ACHN (cell line): ENCODE measurements around the gene LIPE.
"Not testable (repeated sequence)": the region's sequence is repeated elsewhere in the genome, so short reads cannot be mapped to it uniquely, and the experiment has no call there.

ENCODE experiments used
- DNase-seq: peaks from one replicate; pipeline ENCODE4 v3.0.0-alpha.2; 2015
- in situ Hi-C: cut with HindIII; loops from 2 replicates; pipeline ENCODE4 v1.10.0; 2017; ENCODE audit warnings: low sequenced_read_pairs, low pct_ligation_motif_present, low pct_unique_long_range_greater_than_20kb

Gene LIPE, protein sequence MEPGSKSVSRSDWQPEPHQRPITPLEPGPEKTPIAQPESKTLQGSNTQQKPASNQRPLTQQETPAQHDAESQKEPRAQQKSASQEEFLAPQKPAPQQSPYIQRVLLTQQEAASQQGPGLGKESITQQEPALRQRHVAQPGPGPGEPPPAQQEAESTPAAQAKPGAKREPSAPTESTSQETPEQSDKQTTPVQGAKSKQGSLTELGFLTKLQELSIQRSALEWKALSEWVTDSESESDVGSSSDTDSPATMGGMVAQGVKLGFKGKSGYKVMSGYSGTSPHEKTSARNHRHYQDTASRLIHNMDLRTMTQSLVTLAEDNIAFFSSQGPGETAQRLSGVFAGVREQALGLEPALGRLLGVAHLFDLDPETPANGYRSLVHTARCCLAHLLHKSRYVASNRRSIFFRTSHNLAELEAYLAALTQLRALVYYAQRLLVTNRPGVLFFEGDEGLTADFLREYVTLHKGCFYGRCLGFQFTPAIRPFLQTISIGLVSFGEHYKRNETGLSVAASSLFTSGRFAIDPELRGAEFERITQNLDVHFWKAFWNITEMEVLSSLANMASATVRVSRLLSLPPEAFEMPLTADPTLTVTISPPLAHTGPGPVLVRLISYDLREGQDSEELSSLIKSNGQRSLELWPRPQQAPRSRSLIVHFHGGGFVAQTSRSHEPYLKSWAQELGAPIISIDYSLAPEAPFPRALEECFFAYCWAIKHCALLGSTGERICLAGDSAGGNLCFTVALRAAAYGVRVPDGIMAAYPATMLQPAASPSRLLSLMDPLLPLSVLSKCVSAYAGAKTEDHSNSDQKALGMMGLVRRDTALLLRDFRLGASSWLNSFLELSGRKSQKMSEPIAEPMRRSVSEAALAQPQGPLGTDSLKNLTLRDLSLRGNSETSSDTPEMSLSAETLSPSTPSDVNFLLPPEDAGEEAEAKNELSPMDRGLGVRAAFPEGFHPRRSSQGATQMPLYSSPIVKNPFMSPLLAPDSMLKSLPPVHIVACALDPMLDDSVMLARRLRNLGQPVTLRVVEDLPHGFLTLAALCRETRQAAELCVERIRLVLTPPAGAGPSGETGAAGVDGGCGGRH

DNA sequence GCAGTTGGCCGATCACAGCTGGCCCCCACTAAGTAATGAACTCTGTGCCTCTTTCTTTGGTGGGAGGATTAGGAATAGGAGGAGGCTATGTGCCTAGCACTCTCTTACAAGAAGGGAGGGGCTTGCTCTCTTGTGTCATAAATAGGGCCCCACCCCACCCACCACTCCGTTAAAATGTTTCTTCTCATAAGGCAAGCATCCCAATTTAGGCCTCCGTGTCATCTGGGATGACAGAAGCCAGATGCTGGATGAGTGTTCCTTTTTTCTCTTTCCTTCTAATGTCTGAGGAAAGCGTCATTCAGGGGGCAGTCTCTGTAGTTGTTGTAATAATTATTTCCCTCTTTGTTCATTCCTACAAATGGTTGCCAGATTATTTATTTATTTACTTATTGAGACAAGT is at the start of gene LIPE:
Gene LIPE, minus strand, starts transcription at position 76 of the 400 bp plus-strand sequence. CDS start 239 bp downstream, outside the sequence.
- in situ Hi-C loops = no loop called here

DNA sequence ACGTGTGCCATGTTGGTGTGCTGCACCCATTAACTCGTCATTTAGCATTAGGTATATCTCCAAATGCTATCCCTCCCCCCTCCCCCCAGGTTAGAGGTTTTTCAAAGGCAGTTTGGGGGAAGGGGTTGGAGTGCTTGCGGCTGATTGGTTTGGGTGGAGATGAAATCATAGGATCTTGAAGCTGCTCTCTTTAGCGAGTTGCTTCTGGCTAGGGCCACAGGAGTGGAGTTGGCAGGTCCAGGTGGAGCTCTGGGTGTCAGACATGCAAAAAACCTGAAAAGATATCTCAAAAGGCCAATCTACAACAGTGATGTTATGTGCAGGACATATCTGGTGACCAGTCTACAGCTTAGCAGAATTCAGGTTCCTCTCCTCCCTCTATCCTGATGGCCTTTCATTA is 48.2 kb upstream of the LIPE start:
- in situ Hi-C loops = no loop called here
- no peak for DNase-seq

More for the DNA sequence above, at the start of gene LIPE:
- no peak for DNase-seq

DNA sequence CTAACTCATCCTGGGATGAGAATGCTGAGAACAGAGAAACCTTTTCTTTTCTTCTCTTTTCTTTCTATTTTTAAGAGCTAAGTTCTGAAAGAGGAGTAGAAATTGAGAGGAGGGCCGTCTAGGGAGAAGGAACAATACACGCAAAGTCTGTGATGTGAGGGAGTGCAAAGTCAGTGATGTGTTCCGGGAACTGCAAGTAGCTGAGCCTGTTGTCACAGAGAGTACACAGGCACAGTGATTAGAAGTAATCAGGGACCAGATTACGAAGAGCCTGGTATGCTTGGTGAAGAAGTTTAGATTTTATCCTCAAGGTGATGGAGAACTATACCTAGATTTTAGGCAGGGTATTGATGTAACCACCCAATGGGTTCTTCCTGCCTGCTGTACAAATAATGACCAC is 47.6 kb upstream of the LIPE start:
- no peak for DNase-seq
- in situ Hi-C loops = no loop called here

DNA sequence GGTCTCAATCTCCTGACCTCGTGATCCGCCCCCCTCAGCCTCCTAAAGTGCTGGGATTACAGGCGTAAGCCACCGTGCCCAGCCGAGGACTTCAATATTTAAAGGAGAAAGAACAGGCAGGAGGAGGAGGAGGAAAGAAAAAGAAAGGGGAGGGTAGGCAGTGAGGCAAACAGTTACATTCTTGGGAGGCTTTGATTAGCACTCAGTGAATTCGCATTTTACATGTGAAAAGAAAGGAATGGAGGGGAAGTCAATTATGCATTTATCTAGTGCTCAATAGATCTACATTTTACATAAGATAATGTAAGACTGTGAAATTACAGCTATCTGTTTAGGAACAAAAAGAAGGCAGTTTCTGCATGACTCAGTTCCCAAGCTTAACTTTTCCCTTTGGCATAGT is 46.5 kb upstream of the LIPE start:
- in situ Hi-C loops = no loop called here
- no peak for DNase-seq

DNA sequence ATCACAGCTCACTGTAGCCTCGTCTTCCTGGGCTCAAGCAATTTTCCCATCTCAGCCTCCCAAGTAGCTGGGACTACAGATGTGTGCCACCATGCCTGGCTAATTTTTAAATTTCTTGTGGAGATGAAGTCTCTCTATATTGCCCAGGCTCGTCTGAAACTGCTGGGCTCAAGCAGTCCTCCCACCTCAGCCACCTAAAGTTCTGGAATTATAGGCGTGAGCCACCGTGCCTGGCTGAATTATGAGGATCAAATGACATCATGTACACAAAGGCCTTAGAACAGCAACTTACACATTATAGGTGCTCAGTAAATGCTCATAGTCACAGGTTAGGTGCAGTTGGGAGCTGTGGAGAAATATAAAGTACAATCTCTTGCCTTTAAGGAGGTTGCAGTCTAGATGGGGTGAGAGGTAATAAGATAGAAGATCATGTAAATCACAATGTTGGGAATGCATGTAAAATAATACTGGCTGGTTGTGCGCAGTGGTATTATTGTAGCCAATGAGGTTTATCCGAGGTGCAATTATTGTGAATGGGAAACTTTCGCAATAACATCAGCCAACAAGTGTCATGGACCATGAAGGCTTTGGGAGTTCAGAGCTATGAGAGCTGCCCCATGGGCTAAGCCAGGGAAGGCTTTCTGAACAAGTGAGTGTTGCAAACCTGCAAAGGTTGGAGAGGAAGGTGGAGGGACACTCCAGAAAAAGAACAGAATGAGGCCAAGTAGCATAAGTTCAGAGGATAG is 45.4 kb upstream of the LIPE start:
- DNase-seq = no peak
- in situ Hi-C loops = no loop called here

DNA sequence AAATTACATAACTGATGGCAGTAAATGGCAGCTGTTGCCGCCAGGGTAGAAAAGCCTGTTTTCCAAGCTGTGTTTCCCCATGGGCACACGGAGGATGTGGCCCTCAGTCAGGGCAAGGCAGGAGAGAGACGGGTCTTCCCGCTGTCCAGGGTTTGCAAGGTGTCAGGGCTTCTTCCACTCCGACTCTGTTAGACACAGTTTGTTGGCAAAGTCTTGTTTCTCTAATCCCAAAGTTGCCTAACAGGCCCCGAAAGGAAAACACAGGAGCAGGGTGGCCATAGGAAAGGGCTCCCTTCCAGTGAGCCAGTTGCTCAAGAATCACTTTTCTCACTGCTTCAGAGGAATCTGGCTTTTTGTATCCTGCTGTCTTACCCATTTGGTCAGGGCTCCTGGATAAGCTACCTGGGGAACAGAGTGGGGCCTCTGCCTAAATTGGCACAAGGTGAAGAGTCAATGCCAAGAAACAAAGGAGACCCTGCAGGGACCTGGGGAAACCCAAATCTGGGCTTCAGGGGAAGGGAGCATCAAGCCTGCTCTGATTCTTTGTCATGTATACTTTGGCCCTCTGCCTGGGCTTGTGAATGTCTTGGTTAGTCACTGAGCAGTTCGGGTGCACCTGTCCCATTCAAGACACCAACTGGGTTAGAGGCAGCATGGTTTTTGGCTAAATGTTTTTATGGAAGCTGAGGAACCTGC is 44.5 kb upstream of the LIPE start:
- in situ Hi-C loops = no loop called here
- DNase-seq = no peak

DNA sequence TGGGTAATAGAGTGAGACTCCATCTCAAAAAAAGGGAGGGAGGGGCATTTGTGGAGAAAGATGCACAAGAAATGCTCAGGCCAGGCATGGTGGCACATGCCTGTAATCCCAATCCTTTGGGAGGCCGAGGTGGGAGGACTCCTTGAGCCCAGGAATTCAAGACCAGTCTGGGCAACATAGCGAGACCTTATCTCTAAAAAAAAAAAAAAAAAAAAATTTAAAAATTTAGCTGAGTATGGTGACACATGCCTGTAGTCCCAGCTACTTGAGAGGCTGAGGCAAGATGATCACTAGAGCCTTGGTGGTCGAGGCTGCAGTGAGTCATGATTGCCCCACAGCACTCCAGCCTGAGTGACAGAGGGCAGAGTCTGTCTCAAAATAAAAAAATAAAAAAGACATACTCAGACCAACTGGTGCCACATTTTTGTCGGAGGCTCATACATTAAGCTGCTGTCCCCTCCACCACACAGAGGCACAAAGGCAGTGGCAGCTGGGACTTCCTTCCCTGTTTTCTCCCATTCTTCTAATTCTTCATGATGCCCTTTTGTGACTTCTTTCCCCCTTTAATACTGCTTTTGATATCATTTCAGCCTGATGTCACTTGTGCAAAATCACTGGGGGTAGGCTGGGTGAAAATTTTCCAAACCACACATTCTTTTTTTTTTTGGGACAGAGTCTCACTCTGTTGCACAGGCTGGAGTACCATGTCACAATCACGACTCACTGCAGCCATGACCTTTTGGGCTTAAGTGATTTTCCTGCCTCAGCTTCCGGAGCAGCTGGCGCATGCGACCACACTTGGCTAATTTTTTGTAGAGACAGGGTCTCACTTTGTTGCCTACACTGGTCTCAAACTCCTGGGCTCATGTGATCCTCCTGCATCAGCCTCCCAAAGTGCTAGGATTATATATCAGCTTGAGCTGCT is 42.4 kb upstream of the LIPE start:
- in situ Hi-C loops = no loop called here
- DNase-seq = no peak

DNA sequence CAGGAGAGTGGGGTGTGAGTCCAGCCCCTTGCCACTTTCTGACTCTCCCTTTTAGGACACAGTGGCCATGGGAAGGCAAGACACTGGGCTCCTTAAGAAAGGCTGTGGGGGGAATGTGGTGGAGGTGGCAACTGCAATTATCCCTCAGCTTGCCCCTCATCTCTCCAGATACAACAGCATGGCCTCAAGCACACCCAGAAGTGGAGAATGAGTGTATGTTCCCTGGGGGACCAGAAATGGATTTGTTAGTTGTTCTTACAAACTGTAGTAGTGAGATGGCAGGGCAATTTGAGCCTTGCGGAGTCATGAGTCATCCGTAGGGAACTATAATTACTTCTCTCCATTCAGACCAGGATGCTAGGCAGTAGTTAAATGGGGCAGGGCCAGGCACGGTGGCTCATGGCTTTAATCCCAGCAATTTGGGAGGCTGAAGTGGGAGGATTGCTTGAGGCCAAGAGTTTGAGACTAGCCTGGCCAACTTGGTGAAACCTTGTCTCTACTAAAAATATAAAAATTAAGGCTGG is 41.1 kb upstream of the LIPE start:
- DNase-seq = peak; percentile 21
- in situ Hi-C loops = no loop called here

DNA sequence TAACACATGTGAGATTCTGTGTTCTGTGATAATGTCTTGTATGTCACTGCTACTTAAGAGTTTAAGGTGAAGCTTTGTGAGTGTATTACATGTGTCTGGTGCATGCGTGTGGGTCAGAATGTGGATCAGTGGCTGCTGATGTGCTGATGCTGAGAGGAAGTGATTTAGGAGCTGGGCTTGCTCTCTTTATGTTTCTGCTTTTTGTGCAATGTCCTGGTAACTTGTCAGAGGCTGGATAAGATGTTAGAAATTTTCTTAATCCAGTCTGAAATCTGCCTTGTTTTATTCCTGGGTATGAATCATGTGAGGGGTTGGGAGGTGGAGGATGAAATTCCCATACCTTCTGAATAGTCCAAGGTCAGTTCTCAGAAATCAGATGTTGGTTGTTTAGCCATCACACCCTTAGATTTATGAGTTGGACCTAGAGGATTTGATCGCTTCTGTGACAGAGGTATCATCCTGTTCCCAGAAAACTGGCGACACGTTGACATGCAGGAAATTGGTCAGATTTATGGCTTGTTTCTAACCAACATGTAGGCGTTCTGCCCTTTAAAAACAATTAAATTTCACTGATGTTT is 40.1 kb upstream of the LIPE start:
- in situ Hi-C loops = no loop called here
- no peak for DNase-seq

DNA sequence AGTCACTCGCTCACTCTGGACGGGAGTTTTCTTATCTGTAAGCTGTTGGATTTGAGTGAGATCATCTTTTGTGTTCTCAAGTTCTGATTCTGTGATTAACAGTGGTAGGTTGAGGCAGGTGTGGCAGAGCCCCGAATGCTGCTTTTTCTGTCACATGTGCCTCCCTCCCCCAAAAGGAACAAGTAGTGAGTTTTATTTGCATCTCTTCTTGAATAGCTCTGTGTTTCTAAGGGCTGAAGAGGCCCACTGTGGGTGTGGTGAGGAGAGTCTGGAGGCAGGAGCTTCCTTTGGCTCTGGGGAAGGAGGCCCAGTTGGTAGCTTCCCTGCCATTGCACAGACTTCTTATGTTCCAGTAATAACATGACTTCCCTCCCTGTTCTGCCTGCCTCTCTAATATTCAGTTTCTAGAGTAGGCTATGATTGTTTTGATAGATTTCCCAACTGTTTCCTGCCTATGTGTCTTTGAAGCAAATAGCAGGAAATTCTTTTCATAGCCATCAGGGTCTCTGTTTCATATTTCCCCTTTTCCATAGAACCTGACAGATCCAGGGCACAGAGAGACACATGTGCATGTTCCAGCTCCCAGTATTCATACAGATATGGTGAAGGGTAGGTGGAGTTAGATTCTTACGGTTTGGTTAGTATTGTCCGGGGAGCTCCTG is 39.5 kb upstream of the LIPE start:
- no peak for DNase-seq
- in situ Hi-C loops = no loop called here

DNA sequence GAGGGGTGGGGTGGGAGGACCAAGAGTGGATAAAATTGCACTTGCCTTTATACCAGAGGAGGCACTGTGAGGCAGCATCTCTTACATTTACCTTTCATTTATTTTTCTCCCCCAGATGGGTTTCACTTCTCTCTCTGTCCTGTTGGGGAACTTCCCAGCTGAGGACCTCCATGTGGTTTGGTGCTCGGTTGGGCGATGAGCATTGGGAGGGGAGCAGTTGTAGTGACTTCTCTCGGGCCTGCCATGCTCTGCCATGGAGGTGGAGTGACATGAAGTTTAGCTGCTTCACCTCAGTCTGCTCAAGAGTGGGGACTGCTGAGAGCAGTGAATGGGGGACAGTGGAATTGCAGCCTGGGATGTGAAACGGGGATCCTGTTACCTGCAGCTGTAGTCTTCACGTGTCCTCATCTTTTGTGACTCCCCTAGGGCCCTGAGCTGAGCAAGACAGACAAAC is 38.7 kb upstream of the LIPE start:
- DNase-seq = no peak
- in situ Hi-C loops = no loop called here

DNA sequence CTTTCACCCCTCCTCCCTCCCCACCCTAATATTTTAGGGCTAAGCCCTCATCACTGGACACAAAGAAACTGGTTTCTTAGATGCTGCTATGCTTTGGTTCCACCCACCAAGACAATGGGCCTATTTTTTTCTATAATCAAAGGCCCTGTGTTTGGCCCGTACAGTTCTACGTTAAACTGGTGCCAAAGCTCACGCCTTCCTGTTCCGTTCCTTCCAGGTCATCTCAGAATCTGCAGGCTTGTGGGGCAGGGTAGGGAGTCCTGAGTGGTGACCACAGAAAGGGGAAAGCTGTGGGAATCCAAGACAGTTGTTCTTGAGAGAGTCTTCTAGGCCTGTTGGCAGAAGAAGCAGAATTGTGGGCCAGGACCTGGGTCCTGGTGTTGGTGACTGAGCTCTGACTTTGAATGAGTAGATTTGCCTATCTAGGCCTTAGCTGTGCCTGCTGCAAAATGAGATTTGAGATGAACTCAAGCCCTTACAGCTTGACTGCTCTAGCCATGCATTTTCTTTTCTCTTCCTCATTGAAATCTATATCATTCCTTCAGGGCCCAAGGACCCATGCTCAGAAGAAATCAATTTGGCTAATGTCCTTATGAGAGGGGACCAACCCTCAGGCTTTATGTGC is 34.6 kb upstream of the LIPE start:
- no peak for DNase-seq
- in situ Hi-C loops = no loop called here

DNA sequence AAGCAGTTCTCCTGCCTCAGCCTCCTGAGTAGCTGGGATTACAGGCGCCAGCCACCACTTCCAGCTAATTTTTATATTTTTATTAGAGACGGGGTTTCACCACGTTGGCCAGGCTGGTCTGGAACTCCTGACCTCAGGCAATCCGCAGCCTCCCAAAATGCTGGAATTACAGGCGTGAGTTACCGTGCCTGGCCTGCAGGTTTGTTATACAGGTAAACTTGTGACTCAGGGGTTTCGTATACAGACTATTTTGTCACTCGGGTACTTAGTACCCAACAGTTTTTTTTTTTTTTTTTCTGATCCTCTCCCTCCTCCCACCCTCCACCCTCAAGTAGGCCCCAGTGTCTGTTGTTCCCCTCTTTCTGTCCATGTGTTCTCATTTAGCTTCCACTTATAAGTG is 34.0 kb upstream of the LIPE start:
- DNase-seq, in situ Hi-C loops: not testable (repeated sequence)

DNA sequence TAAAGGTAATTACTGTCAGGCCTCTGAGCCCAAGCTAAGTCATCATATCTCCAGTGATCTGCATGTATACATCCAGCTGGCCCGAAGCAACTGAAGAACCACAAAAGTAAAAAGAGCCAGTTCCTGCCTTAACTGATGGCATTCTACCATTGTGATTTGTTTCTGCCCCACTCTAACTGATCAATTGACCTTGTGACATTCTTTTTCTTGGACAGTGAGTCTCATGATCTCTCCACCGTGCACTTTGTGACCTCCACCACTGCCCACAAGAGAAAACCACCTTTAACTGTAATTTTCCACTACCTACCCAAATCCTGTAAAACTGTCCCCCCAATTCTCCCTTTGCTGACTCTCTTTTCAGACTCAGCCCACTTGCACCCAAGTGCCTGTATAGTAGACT is 32.7 kb upstream of the LIPE start:
- in situ Hi-C loops = no loop called here
- DNase-seq = no peak

DNA sequence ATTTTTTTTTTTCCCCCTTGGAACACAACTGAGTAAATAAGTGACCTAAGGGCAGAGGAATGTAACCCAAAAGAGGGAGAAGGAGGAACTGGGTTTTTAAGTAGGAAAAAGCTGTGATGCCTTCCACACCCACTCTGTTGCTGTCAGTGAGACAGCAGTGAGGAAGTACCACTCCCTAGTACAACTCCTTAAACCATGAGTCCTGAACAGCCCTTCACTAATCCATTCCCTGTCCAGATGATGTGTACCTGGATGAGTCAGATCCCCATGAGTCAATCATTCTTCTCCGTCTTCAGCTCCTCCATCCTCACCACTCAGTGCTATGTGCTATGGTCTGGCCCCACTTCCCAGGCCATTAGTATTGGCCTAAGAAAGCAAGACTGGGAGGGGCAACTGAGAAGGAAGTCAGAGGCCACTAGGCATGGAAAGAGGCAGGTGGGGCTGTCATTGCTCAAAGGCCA is 28.5 kb upstream of the LIPE start:
- in situ Hi-C loops = no loop called here
- DNase-seq = no peak

DNA sequence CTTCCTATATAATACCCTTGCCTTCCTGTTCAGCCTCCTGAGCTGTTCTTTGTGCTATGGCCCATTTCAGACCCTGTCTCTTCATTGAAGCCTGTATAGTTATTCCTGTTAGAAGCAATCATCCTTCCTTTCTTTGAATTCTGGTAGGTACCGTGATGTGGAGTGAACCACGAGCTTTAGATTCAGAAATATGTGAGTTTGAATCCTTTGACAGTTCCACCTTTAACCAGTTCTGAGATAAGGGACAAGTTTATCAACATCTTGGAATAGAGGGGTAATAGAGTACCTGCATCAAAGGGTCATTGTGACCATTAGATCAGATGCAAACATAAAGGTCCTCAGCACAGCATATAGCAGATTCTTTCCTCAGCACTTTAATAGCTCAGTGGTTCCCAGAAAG is 27.9 kb upstream of the LIPE start:
- DNase-seq = no peak

More for the DNA sequence above, 27.9 kb upstream of the LIPE start:
- in situ Hi-C loops = no loop called here
